Progenitor cell of endocrine pancreas (in vitro differentiated cells): ENCODE data around the gene ELF2. TPM values are rescaled to one million over a fixed set of nuclear protein-coding genes. Genes with fewer than 3 reads are reported as not detected.

Experiments used
- DNase-seq: peaks from one replicate; pipeline ENCODE4 v3.0.0; 2021; ENCODE audit warnings: low spot score; ENCODE audit not compliant: unreplicated experiment
- H3K27ac Mint-ChIP-seq: 2 replicates; pipeline ENCODE4 v1.8.0; 2021; ENCODE audit warnings: mild to moderate bottlenecking, moderate library complexity, mixed read lengths
- H3K27me3 Mint-ChIP-seq: 2 replicates; pipeline ENCODE4 v1.8.0; 2021; ENCODE audit warnings: mixed read lengths
- H3K36me3 Mint-ChIP-seq: 2 replicates; pipeline ENCODE4 v1.8.0; 2022; ENCODE audit warnings: mixed read lengths; ENCODE audit not compliant: insufficient read depth
- H3K4me1 Mint-ChIP-seq: 2 replicates; pipeline ENCODE4 v1.8.0; 2021; ENCODE audit warnings: low read depth, mixed read lengths
- H3K4me3 Mint-ChIP-seq: 2 replicates; pipeline ENCODE4 v1.8.0; 2021; ENCODE audit warnings: low read depth, mild to moderate bottlenecking, moderate library complexity, mixed read lengths
- H3K9me3 Mint-ChIP-seq: 2 replicates; pipeline ENCODE4 v1.8.0; 2021; ENCODE audit warnings: low read depth, mixed read lengths
- total RNA-seq: library from RNA; stranded (reverse); gene quantifications from 2 replicates; pipeline ENCODE4 v1.2.1, GENCODE V29; 2021
- TF ChIP-seq, protein P1 (sequence below): fragments of 200-600 bp; sonication (generic); IDR thresholded peaks from one replicate; pipeline ENCODE4 v1.5.0; 2021; ENCODE audit warnings: antibody characterized with exemption, mild to moderate bottlenecking; ENCODE audit not compliant: unreplicated experiment

ELF2 gene
- total RNA-seq, 1 donor from 2014 or later: 56.5 TPM

DNA sequence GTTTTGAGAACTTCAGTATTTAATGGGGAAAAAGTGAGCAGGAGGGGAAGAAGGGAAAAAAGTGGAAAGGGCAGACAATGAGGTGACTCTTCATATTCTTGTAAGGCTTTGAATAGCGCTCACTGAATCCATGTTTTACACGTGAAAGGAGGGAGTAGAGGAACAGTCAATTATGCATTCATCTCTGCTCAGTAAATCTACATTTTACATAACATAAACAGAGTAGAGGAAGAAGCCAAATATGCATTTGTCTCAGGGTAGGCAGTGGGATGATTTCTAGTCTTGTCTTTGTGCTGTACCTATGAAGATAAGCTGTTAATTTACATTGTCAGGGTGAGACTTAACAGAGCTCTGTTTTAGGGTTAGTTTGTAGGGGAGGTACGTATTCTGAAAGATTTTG lies 19.4 kb upstream of the ELF2 start:
- DNase-seq: no peak
- H3K27ac Mint-ChIP-seq: no peak overlapping the region
- H3K27me3 Mint-ChIP-seq: peaks cover 2% of the 10 kb centered on the region
- H3K4me3 Mint-ChIP-seq: no peak overlapping the region
- no peaks in the 10 kb centered on the region for H3K36me3 Mint-ChIP-seq
- TF ChIP-seq, protein P1, sequence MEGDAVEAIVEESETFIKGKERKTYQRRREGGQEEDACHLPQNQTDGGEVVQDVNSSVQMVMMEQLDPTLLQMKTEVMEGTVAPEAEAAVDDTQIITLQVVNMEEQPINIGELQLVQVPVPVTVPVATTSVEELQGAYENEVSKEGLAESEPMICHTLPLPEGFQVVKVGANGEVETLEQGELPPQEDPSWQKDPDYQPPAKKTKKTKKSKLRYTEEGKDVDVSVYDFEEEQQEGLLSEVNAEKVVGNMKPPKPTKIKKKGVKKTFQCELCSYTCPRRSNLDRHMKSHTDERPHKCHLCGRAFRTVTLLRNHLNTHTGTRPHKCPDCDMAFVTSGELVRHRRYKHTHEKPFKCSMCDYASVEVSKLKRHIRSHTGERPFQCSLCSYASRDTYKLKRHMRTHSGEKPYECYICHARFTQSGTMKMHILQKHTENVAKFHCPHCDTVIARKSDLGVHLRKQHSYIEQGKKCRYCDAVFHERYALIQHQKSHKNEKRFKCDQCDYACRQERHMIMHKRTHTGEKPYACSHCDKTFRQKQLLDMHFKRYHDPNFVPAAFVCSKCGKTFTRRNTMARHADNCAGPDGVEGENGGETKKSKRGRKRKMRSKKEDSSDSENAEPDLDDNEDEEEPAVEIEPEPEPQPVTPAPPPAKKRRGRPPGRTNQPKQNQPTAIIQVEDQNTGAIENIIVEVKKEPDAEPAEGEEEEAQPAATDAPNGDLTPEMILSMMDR: no peak
- H3K4me1 Mint-ChIP-seq: no peaks in the 10 kb centered on the region
- peaks cover 9% of the 10 kb centered on the region for H3K9me3 Mint-ChIP-seq

DNA sequence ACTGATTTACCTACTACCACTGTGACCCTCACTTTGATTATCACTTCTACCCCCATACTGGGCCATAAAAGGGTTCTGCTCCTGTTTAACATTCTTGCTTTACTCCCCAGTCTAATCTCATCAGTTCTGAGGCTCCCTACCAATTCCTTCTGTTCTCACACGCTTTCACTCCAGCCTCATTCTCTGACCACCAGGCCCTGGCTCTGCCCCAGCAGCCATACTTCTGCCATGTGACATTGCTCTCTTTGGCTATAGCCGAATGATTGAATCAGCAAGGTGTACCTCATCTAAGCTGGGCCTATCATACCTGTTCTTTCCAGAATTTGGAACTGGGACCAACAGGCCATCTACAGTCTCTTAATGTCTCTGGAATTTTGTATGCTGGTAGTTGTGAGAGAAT lies 14.4 kb upstream of the ELF2 start:
- DNase-seq: no peak
- Mint-ChIP-seq H3K27me3 (peaks cover 2% of the 10 kb centered on the region), H3K4me3 (no peak overlapping the region), H3K36me3 (no peaks in the 10 kb centered on the region), H3K27ac (no peak overlapping the region), H3K9me3 (peaks cover 1% of the 10 kb centered on the region), H3K4me1 (no peaks in the 10 kb centered on the region)
- TF ChIP-seq, protein P1: no peak

DNA sequence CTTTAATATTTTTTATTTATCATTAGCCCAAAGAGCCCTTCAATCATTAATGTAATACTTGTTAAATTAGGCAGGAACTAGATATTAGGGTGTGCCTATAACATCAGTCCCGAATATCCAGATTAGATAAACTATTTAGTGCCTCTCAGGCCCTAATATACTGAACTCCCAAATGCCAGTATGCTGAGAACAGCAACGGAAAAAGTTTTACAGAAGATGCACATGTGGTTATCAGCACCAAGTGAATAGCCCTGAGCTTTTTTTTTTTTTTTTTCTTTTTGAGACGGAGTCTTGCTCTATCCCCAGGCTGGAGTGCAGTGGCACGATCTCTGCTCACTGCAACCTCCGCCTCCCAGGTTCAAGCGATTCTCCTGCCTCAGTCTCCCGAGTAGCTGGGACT lies 13.0 kb upstream of the ELF2 start:
- Mint-ChIP-seq H3K36me3 (no peaks in the 10 kb centered on the region), H3K9me3 (no peaks in the 10 kb centered on the region), H3K27me3 (peaks cover 2% of the 10 kb centered on the region)

DNA sequence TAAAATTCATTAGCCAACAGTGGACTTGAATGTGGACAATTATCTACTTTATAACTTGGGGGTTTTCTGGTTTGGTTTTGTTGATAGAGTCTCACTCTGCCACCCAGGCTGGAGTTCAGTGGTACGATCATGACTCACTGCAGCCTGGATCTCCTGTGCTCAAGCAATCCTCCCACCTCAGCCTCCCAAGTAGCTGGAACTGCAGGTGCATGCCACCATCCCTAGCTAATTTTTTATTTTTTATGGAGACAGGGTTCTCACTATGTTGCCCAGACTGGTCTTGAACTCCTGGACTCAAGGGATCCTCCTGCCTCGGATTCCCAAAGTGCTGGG lies 12.4 kb upstream of the ELF2 start:
- Mint-ChIP-seq H3K27me3 (peaks cover 2% of the 10 kb centered on the region), H3K4me3 (no peak overlapping the region), H3K27ac (no peak overlapping the region), H3K9me3 (no peaks in the 10 kb centered on the region), H3K4me1 (peaks cover 2% of the 10 kb centered on the region), H3K36me3 (no peaks in the 10 kb centered on the region)
- TF ChIP-seq, protein P1: no peak
- DNase-seq: no peak

More for the DNA sequence above, 13.0 kb upstream of the ELF2 start:
- no peak for DNase-seq
- TF ChIP-seq, protein P1: no peak
- H3K4me1 Mint-ChIP-seq: peaks cover 2% of the 10 kb centered on the region
- H3K27ac Mint-ChIP-seq: no peak overlapping the region
- H3K4me3 Mint-ChIP-seq: no peak overlapping the region

DNA sequence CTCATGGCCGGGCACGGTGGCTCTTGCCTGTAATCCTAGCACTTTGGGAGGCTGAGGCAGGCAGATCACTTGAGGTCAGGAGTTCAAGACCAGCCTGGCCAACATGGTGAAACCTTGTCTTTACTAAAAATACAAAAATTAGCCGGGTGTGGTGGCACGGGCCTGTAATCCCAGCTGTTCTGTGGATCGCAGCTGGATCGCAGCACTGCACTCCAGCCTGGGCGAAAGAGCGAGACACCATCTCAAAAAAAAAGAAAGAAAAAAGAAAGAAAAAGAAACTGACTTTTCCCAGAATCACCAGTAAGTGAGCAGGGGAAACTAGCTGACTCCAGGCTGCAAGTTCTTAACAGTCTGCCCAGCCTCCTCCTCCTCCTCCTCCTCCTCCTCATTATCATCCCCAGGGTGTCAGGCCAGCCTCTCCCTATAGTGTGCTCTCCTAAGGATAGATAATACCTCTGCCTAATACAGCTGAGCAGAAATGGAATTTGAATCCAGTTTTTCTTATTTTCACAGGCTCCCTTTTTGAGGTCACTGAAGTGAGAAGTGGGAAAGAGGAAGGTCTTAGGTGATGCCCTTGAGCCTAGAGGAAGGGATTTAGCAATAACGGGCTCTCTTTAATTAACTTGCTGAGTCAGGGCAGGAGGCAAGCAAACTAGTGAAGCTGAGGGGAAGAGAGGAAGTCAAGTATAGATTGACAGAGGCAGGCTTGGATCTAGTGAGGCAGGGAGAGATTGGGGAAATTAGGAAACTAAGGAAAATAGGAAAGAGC lies 11.8 kb upstream of the ELF2 start:
- Mint-ChIP-seq H3K27ac (no peak overlapping the region), H3K4me1 (peaks cover 2% of the 10 kb centered on the region), H3K27me3 (no peaks in the 10 kb centered on the region), H3K36me3 (no peaks in the 10 kb centered on the region), H3K9me3 (no peaks in the 10 kb centered on the region), H3K4me3 (no peak overlapping the region)
- TF ChIP-seq, protein P1: no peak
- no peak for DNase-seq
